Stimulated activated naive CD4-positive, alpha-beta T cell (primary cell): ENCODE measurements around the gene ZBTB33.
A peak's percentile ranks its signal among the peaks of the same experiment; 100 is the strongest.

Experiments
- DNase-seq, 6 experiments: peaks; one replicate each; lab custom pipeline; 2025; lab: John Stamatoyannopoulos, UW

Gene ZBTB33

DNA sequence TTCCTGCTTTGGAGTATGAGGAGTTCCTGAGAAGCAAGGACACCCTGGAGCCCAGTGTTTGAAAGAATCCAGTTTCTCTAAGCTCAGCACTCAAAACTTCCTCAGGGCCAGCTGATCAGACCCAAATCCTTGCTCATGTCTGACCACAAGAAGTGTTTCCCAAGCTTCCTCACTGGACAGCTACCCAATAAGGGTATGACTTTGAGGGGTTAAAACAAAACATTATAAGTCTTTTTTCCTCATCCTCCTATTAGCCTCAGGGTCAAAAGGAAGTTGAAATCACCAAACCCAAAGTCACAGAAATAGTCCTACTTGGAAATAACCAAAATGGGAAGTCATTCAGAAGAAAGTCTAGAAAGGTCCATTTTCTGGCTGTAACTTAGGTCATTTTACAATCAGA is 13.7 kb downstream of the ZBTB33 start:
- no peak for DNase-seq

DNA sequence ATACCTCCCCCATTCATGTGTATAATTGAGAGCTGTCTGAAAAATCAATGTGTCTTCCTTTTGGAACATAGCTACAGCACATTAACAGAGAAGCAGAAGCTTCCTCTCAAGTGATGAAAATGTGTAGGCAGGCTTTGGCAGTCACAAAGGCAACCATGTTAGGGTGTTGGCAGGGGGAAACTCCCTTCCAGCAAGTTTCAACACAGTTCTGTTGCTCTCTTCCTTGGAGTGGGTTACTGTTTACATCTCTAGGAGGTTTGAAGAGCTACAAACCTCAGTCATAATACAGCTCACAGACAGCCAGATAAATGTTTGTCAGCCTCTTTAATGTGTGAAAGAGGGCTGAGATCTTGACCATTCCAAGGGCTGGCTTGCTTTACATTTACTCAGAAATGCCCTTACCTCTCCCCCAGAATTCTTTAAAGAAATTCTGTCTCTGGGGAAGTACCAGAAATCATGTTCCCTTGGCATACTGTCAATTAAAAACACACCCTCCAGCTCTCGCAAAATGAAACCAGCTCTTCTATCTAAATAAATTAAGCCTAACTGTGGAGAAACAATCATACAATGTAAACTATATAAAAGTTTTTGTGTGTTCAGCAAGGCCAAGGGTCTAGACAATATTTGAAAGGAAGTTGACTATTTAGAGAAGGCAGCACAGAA is 18.9 kb downstream of the ZBTB33 start:
- DNase-seq = peak in 4 of 6 experiments; percentile 0 to 35 (median 14)

DNA sequence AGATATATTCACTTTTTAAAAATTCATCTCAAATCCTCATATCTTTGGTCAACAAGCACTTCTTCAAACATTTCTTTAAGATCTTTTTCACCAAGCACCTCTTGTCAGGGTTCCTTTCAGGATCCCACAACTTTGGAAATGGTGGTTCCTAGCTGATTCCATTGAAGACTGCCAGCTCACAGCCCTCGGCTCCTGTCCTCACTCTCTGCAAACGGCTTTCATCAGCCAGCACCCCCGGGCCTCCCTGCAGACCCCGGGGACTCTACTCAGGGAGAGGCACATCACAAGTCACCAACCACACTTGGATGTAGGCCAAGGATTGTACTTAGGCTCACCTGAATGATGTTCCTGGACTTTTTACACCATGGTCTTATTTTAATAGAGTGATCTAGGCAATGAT is 20.0 kb downstream of the ZBTB33 start:
- no peak for DNase-seq

DNA sequence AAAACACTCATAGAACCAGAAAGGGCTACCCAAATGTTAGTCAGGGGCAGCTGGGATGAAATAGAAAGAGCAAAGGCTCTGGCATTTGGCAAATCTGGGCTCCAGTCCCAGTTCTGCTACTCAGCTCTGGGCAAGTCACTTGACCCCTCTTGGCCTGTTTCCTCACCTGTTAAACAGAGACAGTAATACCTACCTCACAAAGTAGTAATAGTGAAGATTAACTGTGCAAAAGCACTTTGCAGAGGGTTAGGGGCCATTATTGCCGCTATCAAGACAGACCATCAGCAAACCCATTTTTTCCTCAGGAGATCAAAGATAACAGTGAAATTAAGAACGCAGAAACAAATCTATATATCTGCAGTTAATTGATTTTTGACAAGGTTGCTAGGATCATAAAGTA is 20.6 kb downstream of the ZBTB33 start:
- DNase-seq = no peak

DNA sequence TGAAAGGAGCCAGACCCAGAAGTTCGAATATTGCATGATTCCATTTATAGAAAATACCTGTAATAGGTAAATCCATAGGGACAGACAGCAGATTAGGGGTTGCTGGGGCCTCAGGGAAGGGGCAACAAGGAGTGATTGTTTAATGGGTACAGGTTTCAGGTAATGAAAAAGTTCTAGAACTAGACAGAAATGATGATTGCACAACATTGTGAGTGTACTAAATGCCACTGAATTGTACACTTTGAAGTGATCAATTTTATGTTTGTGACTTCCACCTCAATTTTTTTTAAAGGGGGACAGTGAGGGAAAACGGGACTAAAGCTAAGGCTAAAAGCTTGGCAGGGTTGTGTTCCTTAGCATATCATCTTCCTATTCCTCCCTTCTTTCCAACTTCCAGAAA is 23.5 kb downstream of the ZBTB33 start:
- DNase-seq = no peak

DNA sequence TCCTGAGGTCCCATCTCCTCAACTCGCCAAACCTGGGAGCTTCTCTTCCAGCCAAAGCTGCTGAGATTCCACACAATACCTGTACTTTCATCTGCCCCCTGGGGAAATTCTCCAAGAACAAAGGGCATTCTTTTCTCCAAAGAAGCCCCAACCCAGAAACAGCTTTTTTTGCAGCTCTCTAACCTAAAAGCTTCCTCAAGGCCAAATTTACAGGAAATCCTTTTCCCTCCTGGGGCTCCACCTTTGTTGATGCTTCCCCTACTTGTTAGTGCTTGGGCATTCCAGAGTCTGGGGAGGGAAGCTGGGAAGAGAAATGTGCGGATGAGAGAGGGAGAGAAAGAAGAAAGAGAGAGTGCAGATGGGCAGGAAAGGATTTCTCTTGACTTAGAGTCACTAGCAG is 24.3 kb downstream of the ZBTB33 start:
- DNase-seq = no peak

DNA sequence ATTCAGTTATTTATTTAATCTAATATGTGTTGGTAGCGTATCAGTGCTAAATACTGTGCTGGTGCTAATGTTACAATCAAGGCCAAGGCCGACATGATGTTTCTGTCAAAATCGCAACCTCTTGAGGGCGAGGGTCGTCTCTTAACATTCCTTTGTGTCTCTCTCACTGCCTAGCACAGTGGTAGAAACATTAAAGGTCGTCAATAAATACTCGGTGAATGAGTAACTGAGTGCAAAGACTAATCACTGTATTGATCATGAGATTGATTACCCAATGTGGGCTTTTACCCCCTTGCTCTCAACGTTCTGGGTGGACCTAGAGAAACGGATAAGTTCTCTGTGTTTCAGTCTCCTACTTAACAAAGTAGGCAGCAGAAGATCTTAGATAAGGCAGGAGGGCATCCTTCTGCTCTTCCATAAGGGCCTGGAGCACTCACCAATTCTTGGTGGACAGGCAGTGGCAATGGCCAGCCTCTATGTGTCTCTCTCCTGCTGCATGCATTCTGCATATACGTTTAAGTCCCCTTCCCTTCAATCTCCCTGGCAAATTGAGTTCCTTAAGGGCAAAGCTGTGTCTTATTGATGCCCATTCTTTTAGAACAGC is 30.5 kb downstream of the ZBTB33 start:
- no peak for DNase-seq

DNA sequence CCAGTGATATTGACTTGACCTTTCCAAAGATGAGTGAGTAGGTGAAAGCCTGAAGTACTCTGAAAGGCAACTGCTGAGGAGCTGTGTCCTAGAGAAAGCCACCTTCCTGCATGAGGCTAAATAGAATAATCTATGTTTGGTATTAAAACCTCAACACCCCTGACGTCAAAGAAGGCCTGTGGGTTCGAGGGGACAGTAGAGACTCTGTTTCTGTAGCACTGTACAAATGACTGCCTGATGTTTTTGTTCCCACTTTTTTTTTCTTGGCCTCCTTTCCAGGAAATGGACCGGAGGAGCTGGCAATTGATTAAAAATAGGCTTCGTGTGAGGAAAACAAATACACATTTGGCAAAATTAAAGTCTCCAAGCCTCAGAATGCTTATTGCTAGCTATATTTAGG is 31.1 kb downstream of the ZBTB33 start:
- DNase-seq = no peak

DNA sequence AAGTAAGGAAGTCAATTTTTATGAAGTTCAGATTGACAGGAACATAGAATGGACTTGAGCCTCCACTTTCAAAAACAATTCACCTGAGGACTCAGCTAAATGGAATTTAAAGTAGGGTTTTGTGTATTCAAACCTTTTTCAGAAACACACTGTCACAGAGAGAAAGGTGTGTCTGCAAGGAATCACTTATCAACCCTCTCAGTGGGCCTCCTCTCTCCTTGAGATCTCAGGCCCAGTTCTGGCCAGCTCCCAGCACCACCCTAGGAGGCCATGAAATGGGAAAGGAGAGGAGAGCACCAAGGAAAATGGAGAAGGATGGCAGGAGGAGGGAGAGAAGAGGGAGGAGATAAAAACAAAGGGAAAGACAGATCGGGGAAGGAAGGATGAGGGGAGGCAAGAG is 32.1 kb downstream of the ZBTB33 start:
- DNase-seq = no peak

DNA sequence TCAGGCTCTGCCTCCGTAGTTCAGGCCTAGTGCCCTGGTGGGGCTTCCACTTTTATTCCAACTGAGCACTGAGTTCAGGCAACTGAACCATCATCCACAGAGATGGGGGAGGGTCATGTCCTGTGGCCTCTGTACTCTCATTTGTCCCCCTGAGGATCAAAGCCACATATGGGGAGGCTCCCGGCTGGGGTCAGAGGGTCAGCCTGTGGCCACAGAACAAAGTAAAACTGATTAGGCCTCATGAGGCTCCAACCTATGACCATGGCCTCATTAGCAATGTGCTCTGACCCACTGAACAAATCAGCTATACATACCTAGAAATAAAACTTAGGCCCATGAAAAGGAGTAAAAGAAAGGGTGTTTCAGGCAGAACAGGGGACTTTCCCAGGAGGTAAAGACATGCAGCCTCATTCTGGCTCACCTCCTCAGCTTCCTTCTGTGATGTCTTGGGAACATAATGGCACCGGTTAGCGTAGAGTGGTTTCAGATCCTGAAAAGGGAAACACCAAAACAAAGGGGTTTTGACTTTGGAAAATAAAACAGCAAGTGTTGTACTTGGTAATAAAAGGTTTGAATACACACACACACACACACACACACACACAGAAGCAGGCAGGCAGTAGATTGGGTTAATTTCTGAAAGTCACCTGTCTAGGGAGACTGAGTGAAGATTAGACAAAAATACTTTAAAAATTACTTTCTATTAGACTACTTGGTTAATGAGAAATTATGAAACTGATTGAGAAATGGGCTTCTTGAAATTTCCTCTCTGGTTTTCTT is 36.3 kb downstream of the ZBTB33 start:
- no peak for DNase-seq

DNA sequence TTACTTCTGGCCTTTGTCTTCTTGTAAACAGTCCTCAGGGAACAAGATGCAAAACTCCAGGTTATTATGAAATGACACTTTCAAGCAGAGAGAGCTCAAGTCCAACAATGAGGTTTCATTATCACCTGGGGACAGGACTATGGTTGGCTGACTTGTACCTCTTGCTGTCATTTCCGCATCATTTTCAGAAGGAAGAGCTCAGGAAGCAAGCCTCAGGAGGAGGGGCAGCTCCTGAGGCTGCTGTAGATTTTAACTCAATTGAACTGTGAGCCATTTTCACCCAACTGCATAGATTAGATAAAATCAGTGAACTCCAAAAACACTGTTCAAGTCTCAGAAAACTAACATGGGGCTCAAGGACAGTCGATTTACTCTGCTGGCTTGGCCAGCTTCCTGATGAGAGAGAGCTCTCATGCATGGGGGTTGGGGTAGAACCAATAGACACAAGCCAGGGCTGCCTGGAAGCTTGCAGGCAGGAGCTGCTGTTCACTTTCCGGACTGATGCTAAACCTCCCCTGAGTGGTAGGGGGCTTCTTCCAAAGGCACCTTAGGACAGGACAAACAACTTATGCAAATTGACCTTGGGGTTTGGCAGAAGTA is 37.0 kb downstream of the ZBTB33 start:
- DNase-seq = no peak

DNA sequence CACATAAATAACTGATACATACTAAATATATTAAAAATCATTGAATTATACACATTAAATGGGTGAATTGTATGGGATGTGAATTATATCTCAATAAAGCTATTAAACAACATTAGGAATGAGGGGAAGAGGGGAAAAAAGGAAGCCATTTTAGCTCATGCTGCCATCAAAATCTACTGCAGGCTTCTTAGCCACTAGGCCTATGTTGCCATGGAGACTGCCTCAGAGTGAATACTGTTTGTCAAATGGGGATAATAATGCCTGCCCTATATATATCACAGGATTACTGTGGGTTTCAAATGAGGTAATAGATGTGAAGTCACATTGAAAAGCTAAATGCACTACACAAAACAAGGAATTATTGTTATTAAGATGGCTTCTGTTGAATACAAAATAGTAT is 39.5 kb downstream of the ZBTB33 start:
- no peak for DNase-seq

DNA sequence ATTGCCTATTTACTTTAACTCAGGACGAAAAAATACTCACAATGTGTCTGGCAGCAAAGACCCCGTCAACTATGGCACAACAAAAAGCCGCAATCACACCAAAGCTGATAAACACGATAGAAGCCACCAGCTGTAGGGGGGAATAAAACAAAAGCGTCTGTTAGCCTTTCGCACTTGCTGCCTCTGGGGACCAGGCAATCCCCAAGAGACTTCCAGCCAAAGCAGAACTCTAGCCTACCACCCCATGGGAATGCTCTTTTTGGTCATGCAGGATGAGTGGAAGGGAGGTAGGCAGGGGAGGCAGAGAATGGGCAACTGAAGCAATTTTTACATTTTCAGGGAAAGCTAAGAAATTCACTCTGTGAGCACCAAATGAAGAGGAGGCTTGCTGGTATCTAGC is 40.6 kb downstream of the ZBTB33 start:
- no peak for DNase-seq

DNA sequence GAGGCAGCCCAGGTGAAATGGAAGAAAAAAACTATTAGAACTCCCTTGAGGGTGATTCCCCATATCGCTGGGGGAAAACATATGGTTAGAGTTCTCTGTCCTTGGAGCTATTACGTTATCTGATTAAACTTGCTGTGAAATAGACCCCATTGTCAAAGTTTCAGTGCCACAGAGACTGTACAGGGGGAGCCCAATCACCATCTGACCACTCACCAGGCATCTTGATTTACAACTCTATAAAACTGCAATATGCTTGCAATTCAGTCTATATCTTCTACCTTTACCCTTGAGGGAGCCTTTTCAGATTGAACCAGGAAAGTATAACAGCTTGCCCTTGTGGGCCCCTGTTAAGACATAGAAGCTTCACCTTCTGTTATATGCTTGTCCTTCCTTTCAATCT is 42.4 kb downstream of the ZBTB33 start:
- no peak for DNase-seq

DNA sequence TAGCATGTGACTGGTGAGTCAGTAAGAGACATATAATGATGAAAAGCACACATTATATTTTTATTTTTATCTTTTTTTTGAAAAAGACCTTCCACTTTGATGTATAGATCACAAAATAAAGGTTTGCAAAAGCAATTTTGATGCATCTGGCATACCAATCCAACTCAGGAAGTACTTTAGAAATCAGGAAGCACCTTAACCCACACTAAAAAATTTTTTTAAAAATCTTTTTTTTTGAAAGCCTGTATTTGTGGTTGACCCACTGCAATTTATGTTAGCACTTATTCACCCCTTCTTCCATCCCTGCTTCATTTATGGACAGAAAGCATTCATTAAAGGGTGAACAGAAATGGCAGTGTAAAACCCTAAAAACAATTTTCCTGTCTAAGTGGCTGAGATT is 44.0 kb downstream of the ZBTB33 start:
- DNase-seq = peak in 1 of 6 experiments; percentile 1

DNA sequence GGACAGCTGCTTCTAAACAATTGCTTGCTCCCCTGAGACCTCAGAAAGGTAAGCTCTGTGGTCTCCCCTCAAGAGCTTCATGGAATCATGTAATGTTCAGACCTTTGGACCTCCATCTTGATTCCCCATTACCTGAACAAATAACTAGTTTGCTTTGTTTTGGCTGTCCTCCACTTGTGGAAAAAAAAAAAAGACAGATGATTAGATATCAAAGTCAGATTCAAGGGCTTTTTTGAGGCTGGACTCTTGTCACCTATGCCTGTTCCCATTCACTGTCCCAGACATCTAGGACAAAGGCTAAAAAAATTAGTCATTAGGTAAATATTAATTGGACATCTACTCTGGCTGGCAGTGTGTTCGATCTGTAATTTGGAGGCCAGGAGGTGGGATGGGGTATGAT is 47.3 kb downstream of the ZBTB33 start:
- DNase-seq = no peak

DNA sequence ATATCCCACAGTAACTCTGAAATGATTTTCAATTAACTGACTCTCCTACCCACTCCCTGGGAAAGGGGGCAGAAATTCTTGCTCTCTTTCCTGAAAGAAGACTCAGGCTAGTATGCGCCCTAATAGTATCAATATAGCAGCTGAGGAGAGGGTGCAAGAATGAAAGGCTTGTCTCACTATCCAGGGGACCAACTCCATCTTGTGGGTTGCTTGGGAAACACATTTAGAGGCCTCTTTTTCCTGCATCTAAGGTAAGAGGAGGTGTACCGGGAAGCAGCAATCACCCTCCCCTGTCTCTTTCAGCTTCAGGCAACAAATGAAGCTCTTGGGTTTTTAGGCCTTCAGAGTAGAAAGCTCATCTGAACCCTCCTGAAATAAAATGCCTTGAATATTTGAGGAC is 49.3 kb downstream of the ZBTB33 start:
- DNase-seq = no peak

DNA sequence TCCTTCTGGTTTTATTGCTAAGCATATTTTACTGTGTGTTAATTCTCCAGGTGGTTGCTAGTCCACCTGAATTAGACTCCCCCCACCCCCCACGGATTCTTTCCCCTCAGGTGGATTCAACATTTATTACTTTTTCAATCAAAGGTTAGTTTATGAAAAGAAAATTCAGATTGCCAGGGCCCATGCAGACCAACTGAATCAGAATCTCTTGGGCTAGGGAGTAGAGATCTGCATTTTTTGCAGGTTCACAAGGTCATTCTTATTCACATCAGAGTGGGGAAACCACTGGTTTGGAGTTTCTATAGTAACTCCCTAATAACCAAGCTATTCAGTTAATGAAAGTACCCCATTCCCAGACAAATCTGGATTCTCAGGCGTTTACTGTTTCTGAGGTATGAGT is 50.9 kb downstream of the ZBTB33 start:
- DNase-seq = no peak

DNA sequence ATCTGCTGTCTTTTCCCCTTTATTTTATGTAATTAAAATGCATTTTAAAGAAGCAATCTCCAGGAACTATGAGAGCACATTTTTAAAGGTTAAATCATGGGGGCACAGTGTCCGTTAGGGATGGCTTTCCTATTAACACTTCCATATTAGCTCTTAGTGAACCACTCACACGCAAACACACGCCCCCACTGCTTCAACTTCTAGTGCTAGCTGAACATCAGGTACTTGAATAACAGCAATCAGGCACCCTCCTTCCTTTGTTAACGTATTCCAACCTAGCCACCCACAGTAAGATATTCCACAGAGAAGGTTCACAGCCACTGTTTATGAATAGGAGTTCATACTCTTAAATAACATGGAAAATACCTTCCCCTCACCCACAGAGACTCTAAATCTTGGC is 51.3 kb downstream of the ZBTB33 start:
- DNase-seq = no peak

DNA sequence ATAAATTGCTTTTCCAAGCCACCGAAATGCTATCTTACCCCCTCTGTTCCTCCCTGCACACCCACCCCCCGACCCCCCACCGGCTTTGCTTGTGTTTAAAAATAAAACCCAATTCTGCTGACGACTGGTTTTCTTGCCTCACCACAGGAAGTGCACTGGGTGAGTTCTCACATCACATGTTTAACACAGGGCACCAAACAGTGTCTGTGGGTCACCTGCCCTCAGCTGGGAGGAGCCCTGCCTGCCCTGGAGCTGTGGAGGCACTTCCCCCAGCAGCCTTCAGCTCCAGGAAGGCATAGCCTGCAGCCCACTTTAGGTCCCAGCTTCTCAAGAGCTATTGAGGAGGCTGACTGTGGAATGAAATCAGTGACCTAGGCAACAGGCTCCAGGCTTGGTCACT is 51.8 kb downstream of the ZBTB33 start:
- DNase-seq = peak in 2 of 6 experiments; percentile 0 to 2

DNA sequence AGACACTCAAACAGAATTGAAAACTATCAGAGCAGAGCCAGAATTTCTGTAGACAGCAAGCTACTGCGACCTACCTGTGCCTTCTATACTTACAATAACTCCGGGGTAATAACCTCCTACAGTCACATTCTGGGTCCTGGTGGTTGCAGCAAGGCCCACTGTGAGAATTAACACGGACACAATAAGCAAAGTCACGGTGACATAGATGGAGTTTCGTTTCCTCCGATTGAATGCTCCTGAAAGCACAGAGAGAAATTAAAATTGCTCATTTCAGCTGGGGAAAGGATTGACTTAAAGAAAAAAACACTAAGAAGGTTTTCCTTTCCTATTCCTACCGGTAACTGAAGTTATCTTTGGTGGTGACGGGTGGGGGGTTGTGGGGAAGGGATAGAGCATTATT is 53.6 kb downstream of the ZBTB33 start:
- no peak for DNase-seq

DNA sequence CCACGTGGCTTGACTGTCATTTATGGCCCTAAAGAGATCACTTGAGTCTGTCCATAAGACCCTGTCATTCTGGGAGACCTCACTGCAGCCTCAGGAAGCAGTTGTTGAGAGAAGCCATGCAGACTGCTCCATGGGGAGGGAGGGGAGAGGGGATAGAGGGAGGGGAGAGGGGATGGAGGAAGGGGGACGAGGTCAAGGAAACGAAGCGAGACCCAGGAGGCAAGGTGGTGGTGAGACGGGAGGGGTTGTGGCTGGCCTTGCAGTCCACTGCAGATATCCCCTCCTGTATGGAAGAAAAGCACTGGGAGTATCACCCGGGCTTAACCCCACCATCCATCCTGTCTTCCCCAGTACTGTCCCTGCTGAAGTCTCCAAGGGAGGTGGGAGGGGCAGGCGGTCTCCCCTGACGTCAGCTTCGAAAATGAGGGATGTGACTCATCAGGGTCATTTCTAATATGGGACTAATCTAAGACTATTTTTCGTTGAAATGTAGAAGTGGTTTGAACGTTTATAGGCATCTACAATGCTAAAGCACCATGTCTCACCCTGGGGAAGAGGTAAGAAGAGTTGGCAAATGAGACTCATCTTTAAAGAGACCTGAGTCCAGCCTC is 55.0 kb downstream of the ZBTB33 start:
- no peak for DNase-seq

DNA sequence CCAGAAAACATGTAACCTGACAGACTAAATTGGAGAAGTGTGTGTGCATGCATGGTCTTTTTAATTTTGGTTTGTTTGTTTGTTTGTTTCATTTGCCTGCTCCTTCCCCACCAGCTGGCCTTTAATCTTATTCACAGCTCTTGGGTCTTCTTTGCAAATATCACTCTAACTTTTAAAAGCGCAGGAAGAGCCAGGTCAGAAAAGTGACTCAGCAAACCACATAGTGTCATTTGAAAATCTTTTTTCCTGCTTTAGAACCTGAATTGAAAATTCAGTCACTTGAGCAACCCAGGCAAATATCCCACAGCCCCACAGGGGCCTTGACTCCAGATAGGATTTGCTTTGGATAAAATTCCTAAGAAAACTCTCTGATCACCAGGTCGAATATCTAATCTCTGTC is 56.0 kb downstream of the ZBTB33 start:
- no peak for DNase-seq
